NCI-H2196 treated with DMSO at 0.1 percent for 48 hours (cell line): ENCODE data around the gene ABCB10.
"Not testable (repeated sequence)": the region's sequence is repeated elsewhere in the genome, so short reads cannot be mapped to it uniquely, and the experiment has no call there.

Source experiments
- DNase-seq: peaks from one replicate; lab custom pipeline; 2025; ENCODE audit not compliant: unreplicated experiment; lab: John Stamatoyannopoulos, UW

ABCB10 gene

GRCh38 chr1:229572286-229572685, 13.8 kb upstream of the ABCB10 start:
- DNase-seq: no peak

DNA sequence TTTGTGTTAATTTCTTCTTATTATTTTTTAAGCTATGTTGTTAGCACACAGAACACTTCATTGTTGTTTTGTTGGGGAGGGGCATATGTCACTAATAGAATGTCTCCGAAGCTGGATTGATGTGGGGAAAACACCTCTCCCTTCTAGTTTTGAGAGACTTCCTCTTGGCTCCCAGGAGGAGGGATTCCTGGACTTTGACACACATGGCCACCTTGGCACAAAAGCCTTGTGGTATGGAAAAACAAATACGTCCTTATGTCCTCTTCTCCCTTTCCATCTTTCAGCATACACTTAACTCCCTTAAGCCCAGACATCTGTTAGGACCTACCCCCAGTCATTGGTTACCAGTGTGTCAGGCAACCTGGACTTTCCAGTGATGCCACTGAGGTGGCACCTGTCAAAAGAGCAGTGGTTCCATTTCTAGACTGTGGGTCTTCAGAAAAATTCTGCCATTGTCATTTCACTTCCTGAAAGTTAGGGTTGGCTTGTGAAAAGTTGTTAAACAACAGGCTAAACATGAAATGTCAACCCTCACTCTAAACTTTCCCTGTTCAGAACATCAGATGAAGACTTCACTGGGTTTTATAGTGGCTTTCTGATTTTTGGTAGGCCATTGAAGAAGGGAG, 12.5 kb upstream of the ABCB10 start:
- no peak for DNase-seq

GRCh38 chr1:229570305-229570704, 11.8 kb upstream of the ABCB10 start:
- no peak for DNase-seq

GRCh38 chr1:229567109-229567868, 8.8 kb upstream of the ABCB10 start:
- DNase-seq: no peak

- no peak for DNase-seq
These were observed 5.2 kb upstream of the ABCB10 start for GRCh38 chr1:229563701-229564100.

DNA sequence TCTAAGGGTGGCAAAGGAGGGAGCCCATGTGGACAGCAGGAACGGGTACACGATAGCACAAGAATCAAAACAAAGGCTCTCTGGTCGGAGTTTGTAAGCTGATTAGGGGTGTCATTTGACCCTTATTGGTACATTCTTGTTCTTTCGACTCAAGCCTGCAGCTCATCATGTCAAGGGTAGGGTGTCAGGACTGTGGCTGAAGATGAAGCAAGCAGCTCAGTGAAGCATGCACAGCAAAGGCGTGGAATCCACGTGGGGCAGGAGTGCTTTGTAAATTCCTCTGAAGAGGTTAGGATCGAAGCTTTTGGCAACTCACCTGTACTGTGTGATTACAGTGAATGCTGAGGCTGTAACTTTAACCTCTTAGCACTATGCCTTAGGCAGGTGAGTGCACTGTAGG, 4.7 kb upstream of the ABCB10 start:
- DNase-seq: no peak

DNA sequence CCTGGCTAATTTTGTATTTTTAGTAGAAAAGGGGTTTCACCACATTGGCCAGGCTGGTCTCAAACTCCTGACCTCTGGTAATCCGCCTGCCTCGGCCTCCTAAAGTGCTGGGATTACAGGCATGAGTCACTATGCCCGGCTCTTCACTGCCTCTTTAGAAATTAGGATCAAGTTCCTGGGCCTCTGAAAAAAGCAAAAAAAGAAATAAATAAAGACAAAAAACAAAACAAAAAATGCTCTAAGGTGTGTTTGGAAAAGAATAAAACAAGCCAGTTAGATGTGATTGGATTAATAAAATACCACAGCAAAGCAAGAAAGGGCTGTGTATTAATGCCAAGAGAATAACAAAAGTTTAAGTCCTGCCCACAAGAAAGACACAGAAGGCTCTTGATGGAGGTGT, 4.2 kb upstream of the ABCB10 start:
- DNase-seq: no peak

DNA sequence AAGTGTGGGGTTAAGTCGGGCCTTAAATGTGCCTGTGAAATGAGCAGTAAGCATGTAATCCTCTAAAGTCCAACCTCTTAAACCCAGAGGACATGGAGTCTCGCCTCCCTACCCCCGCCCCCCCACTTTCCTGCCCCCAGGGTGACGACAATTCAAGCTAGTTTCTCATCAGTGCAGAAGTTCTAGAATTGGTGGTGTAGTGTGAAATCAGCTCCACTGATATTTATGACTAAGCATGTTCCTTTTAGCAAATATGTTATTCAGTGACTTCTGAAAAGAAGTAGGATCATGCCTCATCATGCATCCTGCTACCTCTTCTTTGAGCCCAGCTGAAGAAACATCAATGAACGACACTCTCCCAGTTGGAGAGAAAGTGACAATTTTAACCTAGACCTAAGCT, 2.6 kb upstream of the ABCB10 start:
- DNase-seq: no peak

DNA sequence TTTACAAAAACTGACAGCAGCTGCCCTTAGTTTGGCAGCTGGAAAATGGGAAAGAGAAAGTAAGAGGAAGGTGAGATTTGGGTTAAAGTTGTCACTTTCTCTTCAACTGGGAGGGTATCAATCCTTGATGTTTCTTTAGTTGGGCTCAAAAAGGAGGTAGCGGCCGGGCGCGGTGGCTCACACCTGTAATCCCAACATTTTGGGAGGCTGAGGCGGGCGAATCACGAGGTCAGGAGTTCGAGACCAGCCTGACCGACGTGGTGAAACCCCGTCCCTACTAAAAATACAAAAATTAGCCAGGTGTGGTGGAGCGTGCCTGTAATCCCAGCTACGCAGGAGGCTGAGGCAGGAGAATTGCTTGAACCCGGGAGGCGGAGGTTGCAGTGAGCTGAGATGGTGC, 1.6 kb upstream of the ABCB10 start:
- not testable (repeated sequence) for DNase-seq

DNA sequence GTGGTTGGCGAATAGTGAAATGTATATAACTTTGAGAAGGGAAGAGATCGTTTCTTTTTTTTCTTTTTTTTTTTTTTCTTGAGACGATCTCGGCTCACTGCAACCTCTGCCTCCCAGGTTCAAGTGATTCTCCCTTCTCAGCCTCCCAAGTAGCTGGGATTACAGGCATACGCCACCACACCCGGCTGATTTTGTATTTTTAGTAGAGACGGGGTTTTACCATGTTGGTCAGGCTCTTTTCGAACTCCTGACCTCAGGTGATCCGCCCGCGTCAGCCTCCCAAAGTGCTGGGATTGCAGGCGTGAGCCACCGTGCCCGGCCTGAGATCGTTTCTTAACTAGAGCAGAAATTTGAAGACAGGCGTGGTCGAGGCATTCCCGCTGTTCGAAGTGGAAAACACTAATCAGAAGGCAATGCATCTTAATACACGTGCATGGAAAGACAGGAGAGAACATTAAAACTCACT, 862 bp upstream of the ABCB10 start:
- DNase-seq: not testable (repeated sequence)

GRCh38 chr1:229557913-229558414, 543 bp downstream of the ABCB10 start:
- DNase-seq: no peak

DNA sequence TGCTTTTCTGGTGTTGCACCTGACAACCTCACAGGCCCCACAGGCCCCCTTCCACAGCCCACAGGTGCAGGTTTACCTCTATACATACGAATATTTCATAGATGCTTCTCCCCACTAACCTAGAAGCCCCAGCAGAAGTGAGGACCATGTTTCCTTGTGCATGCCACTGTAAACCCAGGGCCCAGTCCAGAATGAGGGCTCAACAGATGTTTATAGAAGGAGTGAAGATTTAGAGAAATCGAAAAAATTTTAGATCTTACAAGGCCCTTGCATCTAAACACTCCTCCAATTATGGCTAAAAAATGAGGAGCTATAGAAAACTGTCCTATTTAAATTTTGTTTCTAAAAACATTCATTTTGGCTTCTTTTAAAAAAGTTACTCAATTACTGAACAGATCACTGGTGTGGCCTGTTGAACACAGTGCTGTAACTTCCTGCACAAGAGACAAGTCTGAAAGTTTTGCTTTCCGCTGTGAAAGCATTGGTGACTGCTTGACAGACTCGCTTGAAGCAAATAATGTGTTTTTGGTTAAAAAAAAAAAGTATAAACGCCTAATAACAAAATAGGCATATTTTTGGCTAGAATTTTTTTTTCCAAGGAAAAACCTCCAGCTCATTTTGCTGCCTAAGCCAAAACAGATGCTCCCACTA, 1.2 kb downstream of the ABCB10 start:
- no peak for DNase-seq

- DNase-seq: no peak
These were observed 3.5 kb downstream of the ABCB10 start for GRCh38 chr1:229554886-229555621.

DNA sequence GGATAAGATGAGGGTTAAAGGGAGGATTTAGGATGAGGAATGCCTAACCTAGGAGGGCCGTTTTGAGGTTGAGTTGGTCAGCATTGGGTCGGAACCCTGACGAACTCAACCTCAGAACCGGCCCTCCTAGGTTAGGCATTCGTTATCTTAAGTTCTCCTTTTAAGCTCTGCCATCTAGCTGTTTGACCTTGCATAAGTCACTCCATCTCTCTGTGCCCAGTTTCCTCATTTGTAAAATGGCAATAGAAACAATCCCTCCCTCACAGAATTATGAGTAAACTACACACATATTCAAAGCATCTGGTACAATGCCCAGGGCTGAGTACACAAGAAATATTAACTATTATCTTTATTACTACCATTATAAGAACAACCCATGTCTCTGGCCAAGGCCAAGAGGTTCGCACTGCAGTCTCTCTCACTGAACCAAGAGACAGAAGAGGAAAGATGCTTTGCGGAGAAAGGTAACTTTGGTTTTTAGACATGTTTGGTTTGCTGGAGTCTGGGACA, 4.8 kb downstream of the ABCB10 start:
- DNase-seq: no peak

DNA sequence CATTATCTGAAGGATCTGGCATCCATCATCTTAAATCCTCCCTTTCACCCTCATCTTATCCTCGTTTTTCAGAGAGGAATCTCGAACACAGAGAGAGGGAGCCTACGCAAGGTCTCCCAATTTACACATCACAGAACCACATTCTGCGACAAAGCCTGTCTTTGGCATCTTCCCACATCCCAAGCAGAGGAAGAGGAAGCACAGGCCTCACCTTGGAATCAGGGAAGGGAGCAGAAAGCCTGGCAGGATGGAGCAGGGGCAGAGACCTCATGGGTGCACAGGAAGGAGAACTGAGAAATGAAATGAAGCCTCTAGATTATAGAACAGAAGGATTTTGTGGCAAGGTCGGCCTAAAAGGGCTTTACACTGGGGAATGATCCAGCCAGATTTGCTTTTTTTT, 5.8 kb downstream of the ABCB10 start:
- DNase-seq: no peak

- DNase-seq: no peak
These were observed 7.5 kb downstream of the ABCB10 start for GRCh38 chr1:229550812-229551567.

DNA sequence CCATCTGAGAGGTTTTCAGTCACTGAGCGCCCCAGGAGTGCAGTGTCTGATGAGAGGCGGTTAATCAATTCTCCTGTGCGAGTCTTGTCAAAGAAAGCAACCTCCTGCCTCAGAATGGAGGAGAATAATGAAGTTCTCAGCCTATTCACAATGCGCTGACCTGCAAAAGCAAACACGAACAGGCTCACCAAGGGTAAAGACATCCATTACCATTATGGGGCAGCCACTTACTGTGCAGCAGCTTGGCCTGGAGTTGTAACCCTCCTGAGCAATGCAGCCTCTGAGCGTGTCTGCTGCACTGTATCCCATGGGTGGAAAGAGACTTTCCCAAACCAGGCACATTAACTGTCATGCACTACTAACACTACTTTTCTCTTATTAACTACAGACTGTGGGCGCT, 11.0 kb downstream of the ABCB10 start:
- no peak for DNase-seq

DNA sequence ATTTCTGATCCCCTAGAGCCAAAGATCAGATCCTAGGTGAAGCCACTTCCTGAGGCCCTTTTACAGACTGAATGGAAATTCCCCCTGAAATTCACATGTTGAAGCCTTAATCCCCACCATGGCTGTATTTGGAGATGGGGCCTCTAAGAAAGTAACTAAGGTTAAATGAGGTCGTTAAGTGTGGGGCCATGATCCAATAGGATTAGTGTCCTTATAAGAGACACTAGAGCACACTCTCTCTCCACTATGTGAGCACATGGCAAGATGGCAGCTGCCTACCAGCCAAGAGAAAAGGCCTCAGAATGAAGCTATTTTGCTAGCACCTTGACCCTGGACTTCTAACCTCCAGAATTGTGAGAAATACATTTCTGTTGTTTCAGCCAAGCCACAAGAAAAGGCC, 13.9 kb downstream of the ABCB10 start:
- DNase-seq: no peak

DNA sequence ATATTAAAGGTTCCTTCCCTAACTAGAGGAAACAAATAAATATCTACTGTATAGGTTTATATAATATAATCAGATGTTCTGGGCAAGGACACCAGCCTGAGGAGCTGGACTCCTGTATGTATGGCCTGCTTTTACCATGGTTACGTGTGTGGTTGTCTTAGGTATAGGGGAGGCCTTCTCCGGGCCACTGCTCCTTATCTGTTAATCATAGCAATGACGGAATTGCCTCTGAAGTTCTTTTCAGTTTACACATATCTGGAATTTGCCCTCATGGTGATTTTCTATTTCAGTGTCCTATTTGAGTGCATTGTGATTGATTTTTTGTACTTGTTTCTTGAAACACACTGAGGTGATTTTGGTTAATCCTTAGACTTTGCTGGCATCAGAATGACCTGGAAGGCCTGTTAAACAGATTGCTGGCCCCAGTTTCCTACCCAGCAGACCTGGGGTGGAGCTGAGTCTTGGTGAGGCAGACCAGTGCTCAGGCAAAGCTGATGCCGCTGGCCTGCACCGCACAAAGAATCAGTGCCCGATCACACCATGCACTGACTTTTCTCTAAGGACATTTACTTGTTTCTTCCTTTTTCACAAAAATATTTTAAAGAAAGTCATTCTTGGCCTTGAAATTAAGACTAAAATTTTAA, 18.5 kb downstream of the ABCB10 start:
- DNase-seq: no peak

DNA sequence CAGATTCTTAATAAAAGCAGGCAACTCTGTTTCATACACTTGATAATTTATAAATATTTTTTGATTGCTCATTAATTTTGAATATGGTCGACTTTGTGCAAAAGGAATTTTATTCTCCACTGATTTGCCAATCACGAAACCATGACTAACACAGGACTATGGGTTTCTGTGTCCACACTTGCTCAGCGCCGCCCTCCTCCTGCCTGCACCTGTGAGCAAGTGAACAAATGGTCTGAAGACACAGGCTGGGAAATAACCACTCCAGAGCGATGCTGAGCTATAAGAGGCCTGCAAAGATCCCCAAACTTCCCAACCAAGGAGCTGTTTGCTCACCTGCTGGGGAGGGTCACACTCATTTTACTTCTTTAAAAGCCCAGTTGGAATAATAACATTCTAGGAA, 19.6 kb downstream of the ABCB10 start:
- no peak for DNase-seq
